Measurements from ENCODE around the gene DDX39A. TPM values are rescaled to one million over a fixed set of nuclear protein-coding genes. Genes with fewer than 3 reads are reported as not detected.

DDX39A gene
- total and polyA plus RNA-seq, 3 donors from 2014 or later = 218 to 323 (median 295) TPM

GRCh38 chr19:14428882-14429416, 9.8 kb upstream of the DDX39A start:
- peaks cover 10% of the 10 kb centered on the region for H3K4me1 ChIP-seq
- no peak overlapping the region for H3K4me3 ChIP-seq
- 81 to 91% methylated on average over 3 to 4 of the region's 4 CpGs for WGBS, 2 donors
- no peak overlapping the region for H3K27ac ChIP-seq
- no peaks in the 10 kb centered on the region for H3K36me3 ChIP-seq (ENCODE audit: low read depth, missing control alignments)
- intact Hi-C loops (cut with DNase I; ENCODE audit: low total_unique reads) = loop anchor here (10.0 kb wide), 1 partner anchor 46 kb away; the partner anchor contains the start of gene PTGER1
- no peaks in the 10 kb centered on the region for H3K27me3 ChIP-seq
- no peak for DNase-seq
- no peaks in the 10 kb centered on the region for H3K9me3 ChIP-seq
- TF ChIP-seq POLR2A (IDR thresholded peaks at IDR 0.05) = no peak
- TF ChIP-seq, protein P1, sequence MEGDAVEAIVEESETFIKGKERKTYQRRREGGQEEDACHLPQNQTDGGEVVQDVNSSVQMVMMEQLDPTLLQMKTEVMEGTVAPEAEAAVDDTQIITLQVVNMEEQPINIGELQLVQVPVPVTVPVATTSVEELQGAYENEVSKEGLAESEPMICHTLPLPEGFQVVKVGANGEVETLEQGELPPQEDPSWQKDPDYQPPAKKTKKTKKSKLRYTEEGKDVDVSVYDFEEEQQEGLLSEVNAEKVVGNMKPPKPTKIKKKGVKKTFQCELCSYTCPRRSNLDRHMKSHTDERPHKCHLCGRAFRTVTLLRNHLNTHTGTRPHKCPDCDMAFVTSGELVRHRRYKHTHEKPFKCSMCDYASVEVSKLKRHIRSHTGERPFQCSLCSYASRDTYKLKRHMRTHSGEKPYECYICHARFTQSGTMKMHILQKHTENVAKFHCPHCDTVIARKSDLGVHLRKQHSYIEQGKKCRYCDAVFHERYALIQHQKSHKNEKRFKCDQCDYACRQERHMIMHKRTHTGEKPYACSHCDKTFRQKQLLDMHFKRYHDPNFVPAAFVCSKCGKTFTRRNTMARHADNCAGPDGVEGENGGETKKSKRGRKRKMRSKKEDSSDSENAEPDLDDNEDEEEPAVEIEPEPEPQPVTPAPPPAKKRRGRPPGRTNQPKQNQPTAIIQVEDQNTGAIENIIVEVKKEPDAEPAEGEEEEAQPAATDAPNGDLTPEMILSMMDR (IDR thresholded peaks at IDR 0.05) = no peak

- Histone ChIP-seq H3K4me3 (no peak overlapping the region), H3K27me3 (no peaks in the 10 kb centered on the region), H3K27ac (peak overlapping the region in 1 of 2 donors; percentile 19), H3K36me3 (ENCODE audit: low read depth, missing control alignments) (no peaks in the 10 kb centered on the region), H3K9me3 (no peaks in the 10 kb centered on the region), H3K4me1 (peaks cover 4% of the 10 kb centered on the region)
- no peak for DNase-seq
- TF ChIP-seq, protein P1 (IDR thresholded peaks at IDR 0.05) = no peak
- no peak for TF ChIP-seq POLR2A (IDR thresholded peaks at IDR 0.05)
- intact Hi-C loops (cut with DNase I; ENCODE audit: low total_unique reads) = loop anchor here (10.0 kb wide), 1 partner anchor 47 kb away; the partner anchor contains the start of gene PTGER1
- WGBS, 2 donors = 56 to 66% methylated on average over 2 of the region's 2 CpGs
These were observed 8.3 kb upstream of the DDX39A start for GRCh38 chr19:14427461-14427860.

DNA sequence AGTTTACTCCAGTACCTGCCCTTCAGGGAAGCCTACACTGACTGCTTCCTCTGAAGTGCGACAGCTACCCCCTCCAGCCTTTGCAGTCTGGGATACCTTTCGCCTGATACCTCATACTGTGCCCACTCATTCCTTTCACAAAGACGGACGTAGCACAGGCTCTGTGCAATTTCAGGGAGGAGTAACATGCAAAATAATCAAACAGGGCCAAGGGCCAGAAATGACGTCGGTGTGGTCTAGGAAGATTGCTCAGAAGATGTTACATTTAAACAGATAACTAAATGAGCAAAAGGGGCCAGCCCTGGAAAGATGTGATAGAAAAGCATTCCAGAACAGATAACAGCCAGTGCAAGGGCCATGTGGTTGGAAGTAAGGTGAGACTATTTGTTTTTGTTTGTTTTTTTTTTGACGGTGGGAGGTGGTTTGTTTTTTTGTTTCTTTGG, 6.6 kb upstream of the DDX39A start:
- Histone ChIP-seq H3K27me3 (no peaks in the 10 kb centered on the region), H3K27ac (peak overlapping the region; percentile 48 to 65), H3K9me3 (no peaks in the 10 kb centered on the region), H3K36me3 (ENCODE audit: low read depth, missing control alignments) (no peaks in the 10 kb centered on the region), H3K4me3 (no peak overlapping the region), H3K4me1 (peaks cover 3% of the 10 kb centered on the region)
- no peak for TF ChIP-seq POLR2A (IDR thresholded peaks at IDR 0.05)
- TF ChIP-seq, protein P1 (IDR thresholded peaks at IDR 0.05) = no peak
- WGBS, 2 donors = 52 to 64% methylated on average over 7 of the region's 7 CpGs
- intact Hi-C loops (cut with DNase I; ENCODE audit: low total_unique reads) = loop anchor here (10.0 kb wide), 1 partner anchor 49 kb away; the partner anchor contains the start of gene PTGER1
- peak; percentile 91 for DNase-seq

GRCh38 chr19:14418856-14419105, 360 bp downstream of the DDX39A start:
- WGBS, 2 donors = 0 to 1% methylated on average over 13 to 23 of the region's 23 CpGs
- no peaks in the 10 kb centered on the region for H3K27me3 ChIP-seq
- no peak for DNase-seq
- peak overlapping the region; percentile 93 to 97 for H3K27ac ChIP-seq
- H3K9me3 ChIP-seq = no peaks in the 10 kb centered on the region
- intact Hi-C loops (cut with DNase I; ENCODE audit: low total_unique reads) = no loop called here
- peak overlapping the region; percentile 91 to 94 for H3K4me3 ChIP-seq
- TF ChIP-seq POLR2A (IDR thresholded peaks at IDR 0.05) = no peak
- TF ChIP-seq, protein P1 (IDR thresholded peaks at IDR 0.05) = no peak
- no peaks in the 10 kb centered on the region for H3K36me3 ChIP-seq (ENCODE audit: low read depth, missing control alignments)
- peaks cover 18% of the 10 kb centered on the region for H3K4me1 ChIP-seq

- Histone ChIP-seq H3K9me3 (no peaks in the 10 kb centered on the region), H3K4me3 (no peak overlapping the region), H3K27ac (no peak overlapping the region), H3K36me3 (ENCODE audit: low read depth, missing control alignments) (no peaks in the 10 kb centered on the region), H3K4me1 (peaks cover 21% of the 10 kb centered on the region), H3K27me3 (no peaks in the 10 kb centered on the region)
- DNase-seq = no peak
- intact Hi-C loops (cut with DNase I; ENCODE audit: low total_unique reads) = no loop called here
- TF ChIP-seq, protein P1 (IDR thresholded peaks at IDR 0.05) = no peak
- TF ChIP-seq POLR2A (IDR thresholded peaks at IDR 0.05) = no peak
- whole genome bisulfite sequencing, 2 donors = 73 to 78% methylated on average over 6 of the region's 6 CpGs
These were observed 2.3 kb downstream of the DDX39A start for GRCh38 chr19:14416817-14417231.
